ENCODE measurements around the gene CES3. TPM values are rescaled to one million over a fixed set of nuclear protein-coding genes. Genes with fewer than 3 reads are reported as not detected.

CES3 gene
- total RNA-seq, 2 experiments from 2014 or later, result 1.4 to 2.7 TPM

DNA sequence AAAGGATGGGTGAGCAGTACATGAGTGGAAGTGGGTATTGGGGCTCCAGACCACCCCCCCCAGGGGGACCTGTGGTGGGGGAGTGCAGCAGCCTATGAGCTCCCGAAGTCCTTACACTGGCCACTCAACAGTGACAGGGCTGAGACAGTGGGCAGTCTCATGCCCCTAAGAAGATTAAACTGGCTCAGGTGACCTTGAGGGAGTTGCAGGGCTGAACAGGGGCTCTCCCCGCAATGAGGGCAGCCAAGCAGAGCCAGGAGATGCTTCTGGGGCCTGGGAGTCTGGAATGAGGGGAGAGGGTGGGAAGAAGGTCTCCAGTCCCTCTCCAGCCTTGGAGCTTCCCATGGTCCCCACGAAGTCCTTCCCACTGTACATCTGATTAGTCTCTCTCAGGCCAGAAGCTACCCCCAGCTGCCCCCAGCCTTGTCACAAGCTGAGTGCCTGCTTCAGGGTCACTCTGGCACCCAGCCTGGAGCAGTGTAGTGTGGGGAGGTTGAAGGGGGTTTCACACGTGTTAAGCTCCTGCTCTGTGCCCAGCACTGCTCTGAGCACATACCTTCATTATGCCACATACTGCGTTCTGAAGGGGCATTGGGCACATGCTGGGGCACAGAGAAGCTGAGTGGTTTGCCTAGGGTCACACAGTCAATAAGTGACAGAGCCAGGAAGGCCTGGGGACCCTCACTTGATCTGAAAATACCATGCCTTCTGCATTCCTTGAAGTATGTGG is 41.3 kb upstream of the CES3 start:
- H4K20me1 ChIP-seq (ENCODE audit: insufficient read depth, low read length), result no peaks in the 10 kb centered on the region
- POLR2A ChIA-PET, result no interaction called here
- H2AFZ ChIP-seq (ENCODE audit: low read length), result no peak overlapping the region
- intact Hi-C loops (cut with micrococcal nuclease; ENCODE audit: unreplicated experiment), result no loop called here
- H3K4me1 ChIP-seq (ENCODE audit: insufficient read depth, low read length, poor library complexity, severe bottlenecking), result no peaks in the 10 kb centered on the region
- no peak overlapping the region for H3K4me2 ChIP-seq (ENCODE audit: low read length)
- no peaks in the 10 kb centered on the region for H3K79me2 ChIP-seq (ENCODE audit: insufficient read depth, low read depth, low read length)
- DNase-seq (ENCODE audit: low spot score), result no peak
- H3K27ac ChIP-seq (ENCODE audit: low read depth, low read length, poor library complexity, severe bottlenecking), result no peak overlapping the region
- H3K36me3 ChIP-seq (ENCODE audit: insufficient read depth, low read length), result no peaks in the 10 kb centered on the region
- H3K9me2 ChIP-seq (ENCODE audit: insufficient read depth, low read length), result no peaks in the 10 kb centered on the region
- H3K9me3 ChIP-seq (ENCODE audit: low read length), result no peaks in the 10 kb centered on the region
- CTCF ChIA-PET (ENCODE audit: unreplicated experiment), result interaction anchor here (0.7 to 1.3 kb wide), 2 partner anchors 9 to 12 kb away, joined by 3 read pairs; no protein-coding TSS in a partner anchor
- no peak for TF ChIP-seq EZH2phosphoT487 (IDR thresholded peaks at IDR 0.05; ENCODE audit: borderline replicate concordance, low read depth, low read length)
- TF ChIP-seq CTCF (conservative IDR thresholded peaks at IDR 0.05; ENCODE audit: low read length), result no peak
- H3K4me3 ChIP-seq (ENCODE audit: low read depth, low read length, poor library complexity, severe bottlenecking), result no peak overlapping the region
- BruUV-seq (replicated peaks), result no TSS peak

DNA sequence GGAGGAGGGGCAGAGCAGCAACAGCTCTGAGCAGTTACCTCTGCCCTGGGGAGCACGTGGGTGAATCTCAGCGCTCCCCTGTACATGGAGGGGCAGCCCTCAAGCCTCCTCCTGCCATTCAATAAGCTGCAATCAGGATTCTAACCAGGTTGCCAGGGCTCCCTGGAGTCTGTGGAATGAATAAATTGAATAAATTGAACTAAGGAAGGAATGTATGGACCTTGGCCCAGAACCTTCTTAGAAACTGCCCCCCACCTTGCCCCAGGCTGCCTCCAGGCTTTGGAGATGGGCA is 40.8 kb upstream of the CES3 start:
- intact Hi-C loops (cut with micrococcal nuclease; ENCODE audit: unreplicated experiment), result no loop called here
- BruUV-seq (replicated peaks), result no TSS peak
- CTCF ChIA-PET (ENCODE audit: unreplicated experiment), result interaction anchor here (1.3 kb wide), 1 partner anchor 8 kb away, joined by 3 read pairs; no protein-coding TSS in a partner anchor

More for the DNA sequence above, 40.8 kb upstream of the CES3 start:
- POLR2A ChIA-PET, result no interaction called here
- no peak overlapping the region for H3K4me2 ChIP-seq (ENCODE audit: low read length)
- H3K36me3 ChIP-seq (ENCODE audit: insufficient read depth, low read length), result no peaks in the 10 kb centered on the region
- H3K9me3 ChIP-seq (ENCODE audit: low read length), result no peaks in the 10 kb centered on the region
- H3K27ac ChIP-seq (ENCODE audit: low read depth, low read length, poor library complexity, severe bottlenecking), result no peak overlapping the region
- H2AFZ ChIP-seq (ENCODE audit: low read length), result no peak overlapping the region
- no peak for DNase-seq (ENCODE audit: low spot score)
- no peaks in the 10 kb centered on the region for H3K79me2 ChIP-seq (ENCODE audit: insufficient read depth, low read depth, low read length)
- H3K4me3 ChIP-seq (ENCODE audit: low read depth, low read length, poor library complexity, severe bottlenecking), result no peak overlapping the region
- TF ChIP-seq EZH2phosphoT487 (IDR thresholded peaks at IDR 0.05; ENCODE audit: borderline replicate concordance, low read depth, low read length) (no peak), CTCF (conservative IDR thresholded peaks at IDR 0.05; ENCODE audit: low read length) (no peak)
- no peaks in the 10 kb centered on the region for H3K9me2 ChIP-seq (ENCODE audit: insufficient read depth, low read length)
- no peaks in the 10 kb centered on the region for H4K20me1 ChIP-seq (ENCODE audit: insufficient read depth, low read length)
- H3K4me1 ChIP-seq (ENCODE audit: insufficient read depth, low read length, poor library complexity, severe bottlenecking), result no peaks in the 10 kb centered on the region

Measured in OCI-LY7 (cell line).